Left cardiac atrium (tissue), 2 donors: ENCODE results near the gene PLCB2. TPM values are rescaled to one million over a fixed set of nuclear protein-coding genes. Genes with fewer than 3 reads are reported as not detected.

Source experiments
- total RNA-seq, 2 donors: library from RNA; stranded (reverse); fragmentation: NEBNext Ultra II Directional; extraction: Animal tissue kit (Norgen Biotek cat#: 25700); gene quantifications; one replicate each; pipeline ENCODE4 v1.2.1, GENCODE V29; 2021
- donor health status: DM: no; HTN: yes; CAD: no; lungs with severe emphysema.
- donor health status: DM: yes; HTN: yes; CAD: no.

Gene PLCB2
- total RNA-seq, 2 donors from 2014 or later, result 8.4 to 13.5 TPM

Other genes starting within 250 kb of the PLCB2 start
- 1 to 10 TPM; 1.9 to 5.0 TPM for gene BMF, start 199.1 kb downstream of the PLCB2 start, total RNA-seq
- gene BUB1B, start 146.9 kb downstream of the PLCB2 start, total RNA-seq, result 1 to 10 TPM in 1 of 2 donors, under 1 TPM in 1; 0.71 to 1.3 TPM
- gene PAK6, start 68.9 kb downstream of the PLCB2 start, total RNA-seq, result 10 to 100 TPM in 1 of 2 donors, 1 to 10 TPM in 1; 6.8 to 10.1 TPM
- under 1 TPM in 1 of 2 donors, not detected in 1; 0.65 TPM for gene ANKRD63, start 24.9 kb downstream of the PLCB2 start, total RNA-seq
- gene INAFM2, start 15.8 kb upstream of the PLCB2 start, total RNA-seq, result 10 to 100 TPM; 53.4 to 76.6 TPM
- gene CCDC9B, start 33.0 kb upstream of the PLCB2 start, total RNA-seq, result 10 to 100 TPM; 72.1 to 83.8 TPM
- gene PHGR1, start 43.1 kb upstream of the PLCB2 start, total RNA-seq, result not detected
- 1 to 10 TPM in 1 of 2 donors, under 1 TPM in 1; 0.31 to 6.5 TPM for gene DISP2, start 50.3 kb upstream of the PLCB2 start, total RNA-seq
- 1 to 10 TPM; 7.2 to 8.0 TPM for gene KNSTRN, start 74.8 kb upstream of the PLCB2 start, total RNA-seq
- 10 to 100 TPM; 58.4 to 63.4 TPM for gene IVD, start 97.9 kb upstream of the PLCB2 start, total RNA-seq
- gene BAHD1, start 133.0 kb upstream of the PLCB2 start, total RNA-seq, result 10 to 100 TPM; 14.5 to 14.8 TPM
- 10 to 100 TPM in 1 of 2 donors, 1 to 10 TPM in 1; 9.9 to 10.7 TPM for gene CHST14, start 163.0 kb upstream of the PLCB2 start, total RNA-seq